Hematopoietic multipotent progenitor cell treated with erythropoietin and hydrocortisone succinate and interleukin-3 and kit ligand, for 17 days (in vitro differentiated cells): Measurements from ENCODE around the gene SLC35B2.

Source experiments
- DNase-seq: peaks from one replicate; pipeline ENCODE4 v3.0.0-alpha.2; 2015; ENCODE audit warnings: low spot score

Gene SLC35B2

GRCh38 chr6:44253307-44254101 lies 3.8 kb downstream of the SLC35B2 start:
- peak; percentile 82 for DNase-seq

- DNase-seq: no peak
These were observed 5.5 kb downstream of the SLC35B2 start for GRCh38 chr6:44251576-44252524.

GRCh38 chr6:44250718-44251123 lies 6.6 kb downstream of the SLC35B2 start:
- no peak for DNase-seq

- DNase-seq: peak; percentile 40
These were observed 7.1 kb downstream of the SLC35B2 start for GRCh38 chr6:44250067-44250717.

- DNase-seq: no peak
These were observed 8.1 kb downstream of the SLC35B2 start for GRCh38 chr6:44249082-44249748.

- peak; percentile 39 for DNase-seq
These were observed 8.7 kb downstream of the SLC35B2 start for GRCh38 chr6:44248579-44248978.

- peak; percentile 88 for DNase-seq
These were observed 9.7 kb downstream of the SLC35B2 start for GRCh38 chr6:44247338-44248302.

GRCh38 chr6:44246663-44247337 lies 10.5 kb downstream of the SLC35B2 start, which contains the start of gene HSP90AB1:
HSP90AB1 (plus strand) TSS chr6:44247101; CDS start chr6:44248630, 1,529 bp downstream.
- DNase-seq: peak; percentile 97

GRCh38 chr6:44245912-44246662 lies 11.2 kb downstream of the SLC35B2 start:
- peak; percentile 89 for DNase-seq

GRCh38 chr6:44245391-44245911 lies 11.9 kb downstream of the SLC35B2 start:
- no peak for DNase-seq

- no peak for DNase-seq
These were observed 14.0 kb downstream of the SLC35B2 start for GRCh38 chr6:44243345-44243744.

GRCh38 chr6:44238687-44239350 lies 18.5 kb downstream of the SLC35B2 start:
- DNase-seq: no peak

GRCh38 chr6:44237813-44238433 lies 19.4 kb downstream of the SLC35B2 start:
- DNase-seq: peak; percentile 91

- peak; percentile 97 for DNase-seq
These were observed 20.1 kb downstream of the SLC35B2 start for GRCh38 chr6:44237021-44237812.

GRCh38 chr6:44235891-44236516 lies 21.3 kb downstream of the SLC35B2 start:
- DNase-seq: peak; percentile 7

- no peak for DNase-seq
These were observed 22.1 kb downstream of the SLC35B2 start for GRCh38 chr6:44235269-44235668.
